Ovary (tissue), 3 donors: ENCODE measurements around the gene MED12.

ENCODE experiments used
- CTCF ChIP-seq, 3 donors: fragments of 450-650 bp in 2 of 3; fragments of 200-600 bp in 1 of 3; IDR thresholded peaks; one replicate each; pipeline versions ENCODE4 v1.5.1 to v1.8.0; 2016 to 2022; ENCODE audit warnings: antibody characterized with exemption in 3 of 3, mild to moderate bottlenecking in 1 of 3
- EP300 ChIP-seq: sonication (generic); formaldehyde crosslinking; IDR thresholded peaks from one replicate; pipeline ENCODE4 v1.6.1; 2017; ENCODE audit warnings: antibody characterized with exemption
- POLR2A ChIP-seq: fragments of 450-650 bp; IDR thresholded peaks from one replicate; pipeline ENCODE4 v1.6.1; 2017; ENCODE audit warnings: antibody characterized with exemption, mild to moderate bottlenecking, moderate library complexity
- donor health status: DM: no; HTN: no; CAD: no.

- no peak for TF ChIP-seq POLR2A
- TF ChIP-seq CTCF (IDR thresholded peaks at IDR 0.05), result peak; percentile 44 to 62 (median 58)
- no peak for TF ChIP-seq EP300
These were observed 10.7 kb downstream of the MED12 start for GRCh38 chrX:71128915-71129765.
